Mesenchymal stem cell (in vitro differentiated cells and primary cell): ENCODE data around the gene NBPF1.
"Not testable (repeated sequence)": the region's sequence is repeated elsewhere in the genome, so short reads cannot be mapped to it uniquely, and the experiment has no call there.

Source experiments
- DNase-seq: peaks from one replicate; pipeline ENCODE4 v3.0.0-alpha.2; 2013
- H2AFZ ChIP-seq: one replicate; pipeline ENCODE4 v1.6.1; 2013; ENCODE audit warnings: low read depth, mild to moderate bottlenecking, control low read depth, inconsistent platforms, low read length, moderate library complexity
- H2AK5ac ChIP-seq: 2 replicates; pipeline ENCODE4 v1.6.1; 2013; ENCODE audit warnings: low read length, moderate library complexity, mild to moderate bottlenecking, inconsistent platforms; ENCODE audit not compliant: severe bottlenecking
- H2BK120ac ChIP-seq: one replicate; pipeline ENCODE4 v1.6.1; 2013; ENCODE audit warnings: low read depth, mild to moderate bottlenecking, inconsistent platforms, low read length, moderate library complexity
- H2BK12ac ChIP-seq, 2 experiments: one replicate each; pipeline ENCODE4 v1.6.1; 2013; ENCODE audit warnings: inconsistent platforms in 2 of 2, low read length in 2 of 2, mild to moderate bottlenecking in 2 of 2, moderate library complexity in 2 of 2, control low read depth in 1 of 2
- H2BK15ac ChIP-seq: one replicate; pipeline ENCODE4 v1.6.1; 2013; ENCODE audit warnings: mild to moderate bottlenecking, low read depth, inconsistent platforms; ENCODE audit not compliant: poor library complexity, severe bottlenecking
- H2BK5ac ChIP-seq: 2 replicates; pipeline ENCODE4 v1.6.1; 2013; ENCODE audit warnings: low read depth, mild to moderate bottlenecking, low read length, control low read depth, inconsistent platforms; ENCODE audit not compliant: poor library complexity, severe bottlenecking
- H3K14ac ChIP-seq, 2 experiments: one replicate each; pipeline ENCODE4 v1.6.1; 2013; ENCODE audit warnings: inconsistent platforms in 2 of 2, low read length in 2 of 2, control low read depth in 1 of 2, mild to moderate bottlenecking in 1 of 2, moderate library complexity in 1 of 2
- H3K18ac ChIP-seq, 2 experiments: one replicate each; pipeline ENCODE4 v1.6.1; 2013; ENCODE audit warnings: inconsistent platforms in 2 of 2, low read length in 2 of 2, control low read depth in 1 of 2, low read depth in 1 of 2, mild to moderate bottlenecking in 1 of 2
- H3K23ac ChIP-seq, 2 experiments: one replicate each; pipeline ENCODE4 v1.6.1; 2013; ENCODE audit warnings: inconsistent platforms in 2 of 2, low read length in 2 of 2, mild to moderate bottlenecking in 2 of 2, moderate library complexity in 2 of 2, control low read depth in 1 of 2
- H3K27ac ChIP-seq: 2 replicates; pipeline ENCODE4 v1.5.1; 2013; ENCODE audit warnings: mild to moderate bottlenecking, moderate library complexity, low read length, control low read depth, inconsistent platforms; ENCODE audit not compliant: poor library complexity, severe bottlenecking
- H3K27me3 ChIP-seq, 2 experiments: 2 replicates each; pipeline versions ENCODE4 v1.6.1 to v1.7.0; 2013; ENCODE audit warnings: low read length in 2 of 2, mild to moderate bottlenecking in 2 of 2, moderate library complexity in 2 of 2, control low read depth in 1 of 2, inconsistent platforms in 1 of 2; ENCODE audit not compliant: control insufficient read depth in 1 of 2, insufficient read depth in 1 of 2
- H3K36me3 ChIP-seq, 2 experiments: 2 replicates each; pipeline versions ENCODE4 v1.6.1 to v1.7.0; 2013; ENCODE audit warnings: low read length in 2 of 2, control low read depth in 1 of 2, inconsistent platforms in 1 of 2, low read depth in 1 of 2, mild to moderate bottlenecking in 1 of 2; ENCODE audit not compliant: insufficient read depth in 2 of 2, control insufficient read depth in 1 of 2
- H3K4ac ChIP-seq, 2 experiments: one replicate each; pipeline ENCODE4 v1.6.1; 2013; ENCODE audit warnings: inconsistent platforms in 2 of 2, low read length in 2 of 2, mild to moderate bottlenecking in 2 of 2, moderate library complexity in 2 of 2, control low read depth in 1 of 2, low read depth in 1 of 2
- H3K4me1 ChIP-seq: 2 replicates; pipeline ENCODE4 v1.6.1; 2013; ENCODE audit warnings: low read depth, low read length, control low read depth; ENCODE audit not compliant: control insufficient read depth, insufficient read depth
- H3K4me2 ChIP-seq: 2 replicates; pipeline ENCODE4 v1.6.1; 2013; ENCODE audit warnings: low read length, mild to moderate bottlenecking, inconsistent platforms; ENCODE audit not compliant: poor library complexity, severe bottlenecking
- H3K4me3 ChIP-seq, 2 experiments: 2 replicates each; pipeline versions ENCODE4 v1.5.1 to v1.7.0; 2013; ENCODE audit warnings: low read length in 2 of 2, mild to moderate bottlenecking in 2 of 2, control low read depth in 1 of 2, low read depth in 1 of 2; ENCODE audit not compliant: insufficient read depth in 1 of 2
- H3K79me1 ChIP-seq: replicated peaks from 2 replicates; pipeline ENCODE4 v1.6.1; 2013; ENCODE audit warnings: mild to moderate bottlenecking, control low read depth, low read length, inconsistent platforms; ENCODE audit not compliant: poor library complexity, severe bottlenecking
- H3K9ac ChIP-seq: 2 replicates; pipeline ENCODE4 v1.7.0; 2013; ENCODE audit warnings: mild to moderate bottlenecking, low read length, moderate library complexity
- H3K9me3 ChIP-seq: 2 replicates; pipeline ENCODE4 v1.7.0; 2013; ENCODE audit warnings: mild to moderate bottlenecking, low read length; ENCODE audit not compliant: control insufficient read depth
- H4K8ac ChIP-seq: one replicate; pipeline ENCODE4 v1.6.1; 2013; ENCODE audit warnings: inconsistent platforms, mild to moderate bottlenecking, low read length, moderate library complexity
- H4K91ac ChIP-seq: one replicate; pipeline ENCODE4 v1.6.1; 2013; ENCODE audit warnings: mild to moderate bottlenecking, low read length, inconsistent platforms
- WGBS: methylation state at CpG from one replicate; pipeline ENCODE4 v1.1.7; 2013; ENCODE audit warnings: mixed read lengths; 5-methylcytosine and 5-hydroxymethylcytosine counted together

Gene NBPF1

GRCh38 chr1:16606666-16607432 is 6.5 kb downstream of the NBPF1 start:
- not testable (repeated sequence) for H3K18ac ChIP-seq, H3K4me1 ChIP-seq, H4K91ac ChIP-seq, H2BK15ac ChIP-seq, H2AK5ac ChIP-seq, H3K4me2 ChIP-seq, H3K27me3 ChIP-seq, H2AFZ ChIP-seq, H2BK5ac ChIP-seq, H2BK120ac ChIP-seq, DNase-seq, H3K9ac ChIP-seq, H4K8ac ChIP-seq, H3K4ac ChIP-seq, H3K14ac ChIP-seq, H3K27ac ChIP-seq, H3K23ac ChIP-seq, H2BK12ac ChIP-seq, H3K4me3 ChIP-seq, H3K9me3 ChIP-seq
- WGBS, result 94% methylated on average over 5 of the region's 5 CpGs
- Histone ChIP-seq H3K79me1 (peaks cover 27% of the 10 kb centered on the region), H3K36me3 (peaks cover 19 to 42% of the 10 kb centered on the region in 2 experiments)

- Histone ChIP-seq H3K27ac (no peak overlapping the region), H3K14ac (no peak overlapping the region), H3K9me3 (no peaks in the 10 kb centered on the region), H3K9ac (no peak overlapping the region), H3K79me1 (peaks cover 24% of the 10 kb centered on the region), H3K27me3 (no peaks in the 10 kb centered on the region), H3K4ac (no peak overlapping the region), H2BK12ac (no peak overlapping the region), H3K4me1 (no peaks in the 10 kb centered on the region), H3K36me3 (peaks cover 19 to 42% of the 10 kb centered on the region in 2 experiments), H2AFZ (no peak overlapping the region), H2BK5ac (no peak overlapping the region), H3K4me3 (no peak overlapping the region), H2BK120ac (no peak overlapping the region), H2AK5ac (no peak overlapping the region), H3K4me2 (no peak overlapping the region), H2BK15ac (no peak overlapping the region), H4K91ac (no peak overlapping the region), H4K8ac (no peak overlapping the region), H3K23ac (no peak overlapping the region), H3K18ac (no peak overlapping the region)
- 90% methylated on average over 12 of the region's 12 CpGs for WGBS
- DNase-seq, result no peak
Observed at GRCh38 chr1:16605532-16606505, 7.5 kb downstream of the NBPF1 start.

- Histone ChIP-seq H3K4me3 (no peak overlapping the region), H3K79me1 (peaks cover 22% of the 10 kb centered on the region), H3K4me2 (no peak overlapping the region), H3K9me3 (no peaks in the 10 kb centered on the region), H2BK5ac (no peak overlapping the region), H4K91ac (no peak overlapping the region), H3K18ac (no peak overlapping the region), H3K36me3 (peaks cover 19 to 42% of the 10 kb centered on the region in 2 experiments), H2BK12ac (no peak overlapping the region), H2AK5ac (no peak overlapping the region), H3K4me1 (no peaks in the 10 kb centered on the region), H3K4ac (no peak overlapping the region), H3K23ac (no peak overlapping the region), H3K27ac (no peak overlapping the region), H3K27me3 (no peaks in the 10 kb centered on the region), H2BK15ac (no peak overlapping the region), H2BK120ac (no peak overlapping the region), H2AFZ (no peak overlapping the region), H3K9ac (no peak overlapping the region), H3K14ac (no peak overlapping the region), H4K8ac (no peak overlapping the region)
- DNase-seq, result no peak
- 90% methylated on average over 1 of the region's 1 CpG for WGBS
Observed at GRCh38 chr1:16605213-16605525, 8.2 kb downstream of the NBPF1 start.

- H3K18ac ChIP-seq, result not testable (repeated sequence)
Observed at GRCh38 chr1:16604514-16605212, 8.7 kb downstream of the NBPF1 start.

More at GRCh38 chr1:16604514-16605212, 8.7 kb downstream of the NBPF1 start:
- H2BK5ac ChIP-seq, H4K8ac ChIP-seq, H3K9ac ChIP-seq, DNase-seq, H3K27me3 ChIP-seq, H3K4ac ChIP-seq, H3K4me2 ChIP-seq, H2AK5ac ChIP-seq, H3K9me3 ChIP-seq, H3K23ac ChIP-seq, H3K14ac ChIP-seq, H2AFZ ChIP-seq, H2BK15ac ChIP-seq, H3K4me3 ChIP-seq, H3K27ac ChIP-seq, H2BK12ac ChIP-seq, H4K91ac ChIP-seq, H3K4me1 ChIP-seq, H2BK120ac ChIP-seq: not testable (repeated sequence)
- Histone ChIP-seq H3K79me1 (peaks cover 20% of the 10 kb centered on the region), H3K36me3 (peaks cover 19 to 42% of the 10 kb centered on the region in 2 experiments)
- 94% methylated on average over 1 of the region's 2 CpGs for WGBS
